Heart left ventricle (tissue), 16 donors: Measurements from ENCODE around the gene RBM33. TPM values are rescaled to one million over a fixed set of nuclear protein-coding genes. Genes with fewer than 3 reads are reported as not detected.

Source experiments
- ATAC-seq, 4 donors: fragments of 200-7000 bp; cut with Tn5 transposase; one replicate each; pipeline ENCODE4 v1.9.1; 2020 to 2022; ENCODE audit warnings: moderate library complexity in 4 of 4, mild to moderate bottlenecking in 3 of 4, moderate number of reproducible peaks in 1 of 4
- DNase-seq, 5 donors: peaks; one replicate each; pipeline ENCODE4 v3.0.0-alpha.2; 2020
- H3K27ac ChIP-seq, 12 donors: fragments of 200-600 bp; sonication (generic) in 4 of 12; one replicate each; pipeline versions ENCODE4 v1.5.0 to v1.8.0; 2016 to 2022; ENCODE audit warnings: mild to moderate bottlenecking in 2 of 12
- H3K27me3 ChIP-seq, 9 donors: fragments of 200-600 bp; sonication (generic) in 2 of 9; one replicate each; pipeline versions ENCODE4 v1.5.1 to v1.8.0; 2016 to 2022; ENCODE audit warnings: mild to moderate bottlenecking in 3 of 9
- H3K36me3 ChIP-seq, 9 donors: fragments of 200-600 bp; sonication (generic) in 2 of 9; one replicate each; pipeline versions ENCODE4 v1.5.0 to v1.8.0; 2018 to 2022; ENCODE audit warnings: mild to moderate bottlenecking in 2 of 9
- H3K4me1 ChIP-seq, 12 donors: fragments of 200-600 bp; sonication (generic) in 4 of 12; one replicate each; pipeline versions ENCODE4 v1.5.0 to v1.8.0; 2016 to 2022; ENCODE audit warnings: mild to moderate bottlenecking in 3 of 12
- H3K4me3 ChIP-seq, 12 donors: fragments of 200-600 bp; sonication (generic) in 4 of 12; one replicate each; pipeline versions ENCODE4 v1.5.0 to v1.8.0; 2017 to 2022; ENCODE audit warnings: mild to moderate bottlenecking in 9 of 12, moderate library complexity in 4 of 12
- H3K9me3 ChIP-seq, 12 donors: fragments of 200-600 bp; sonication (generic) in 4 of 12; one replicate each; pipeline versions ENCODE4 v1.5.0 to v1.8.0; 2016 to 2022; ENCODE audit warnings: mild to moderate bottlenecking in 1 of 12
- CTCF ChIP-seq, 12 donors: fragments of 200-600 bp; sonication (generic) in 4 of 12; IDR thresholded peaks; one replicate each; pipeline versions ENCODE4 v1.5.0 to v1.8.0; 2018 to 2022; ENCODE audit warnings: antibody characterized with exemption in 12 of 12, mild to moderate bottlenecking in 5 of 12
- POLR2A ChIP-seq, 2 donors: fragments of 450-650 bp; IDR thresholded peaks; one replicate each; pipeline ENCODE4 v1.6.1; 2017; ENCODE audit warnings: antibody characterized with exemption in 2 of 2, mild to moderate bottlenecking in 2 of 2, moderate library complexity in 2 of 2
- WGBS, 4 donors: extraction: QIAGEN DNeasy Blood & Tissue Kit in 2 of 4; methylation state at CpG; one replicate each; pipeline versions ENCODE4 v1.1.5 to v1.1.7; 2013 to 2018; 5-methylcytosine and 5-hydroxymethylcytosine counted together
- intact Hi-C, 10 donors: fragments of 100-400 bp; cut with DNase I; formaldehyde crosslinking; loops; one replicate each; pipeline versions ENCODE4 v1.11.1 to v1.14.2; 2022
- polyA plus RNA-seq, 2 donors: library from polyadenylated mRNA; stranded (reverse); fragments of 200-250 nt; gene quantifications; one replicate each; pipeline ENCODE4 v1.2.3, GENCODE V29; 2013
- total RNA-seq, 9 donors: library from RNA; depleted of rRNA in 2 of 9; stranded (reverse); fragments of >200 nt in 2 of 9; fragmentation: NEBNext Ultra II Directional in 3 of 9; extraction: Animal tissue kit (Norgen Biotek cat#: 25700) in 3 of 9; gene quantifications; one replicate each; pipeline versions ENCODE4 v1.1.0 to v1.2.4, GENCODE V29; 2016 to 2023
- donor health status: ischemic (EF 13 %, LVEDD 7.1; RV severe dilation, severe dysfunction).
- donor health status: healthy with polysubstance abuse.
- donor health status: DM: no; HTN: yes; CAD: no.
- donor health status: DM: no; HTN: no; CAD: no.
- donor health status: ischemic (EF 25% LVEDD 6.9; RV normal size, moderate dysfunction).
- donor health status: ischemic (EF 25% LVEDD 5.7; RV mildly dilated, moderate dysfunction).
- donor health status: healthy.
- donor health status: DM: yes; HTN: yes; CAD: no.
- donor health status: ischemic (EF 35%, LVEDD 5.7; RV mildly dilated, moderate dysfunction).
- donor health status: nonischemic (EF 11% LVEDD 7.7; RV severe dilation, severe dysfunction).
- donor health status: DM: yes; HTN: yes; CAD: no.
- donor health status: PGD.
- donor health status: ischemic (EF 29% LVEDD 5.4; RV normal size, mild dysfunction).
- donor health status: nonischemic (EF 23%, LVEDD 6.1; RV moderate dilation, normal function).

RBM33 gene
- total and polyA plus RNA-seq, 11 donors, result 13.1 to 40.8 (median 30.2) TPM

- ATAC-seq (no peak), DNase-seq (no peak)
- H3K27me3 ChIP-seq, result no peaks in the 10 kb centered on the region
- TF ChIP-seq POLR2A (IDR thresholded peaks at IDR 0.05) (no peak), CTCF (IDR thresholded peaks at IDR 0.05) (no peak)
- H3K4me3 ChIP-seq, result no peak overlapping the region
- H3K36me3 ChIP-seq, result peaks cover 0 to 20% (median 10%) of the 10 kb centered on the region in 9 donors
- no peaks in the 10 kb centered on the region for H3K4me1 ChIP-seq
- intact Hi-C loops, result no loop called here
- no peak overlapping the region for H3K27ac ChIP-seq
- peaks cover 0 to 49% (median 0%) of the 10 kb centered on the region in 12 donors for H3K9me3 ChIP-seq
- 73 to 86% (median 80%) methylated on average over 4 of the region's 4 CpGs for WGBS, 4 donors
Observed at GRCh38 chr7:155637155-155637554, 7.3 kb upstream of the RBM33 start.

- DNase-seq, result no peak
- WGBS, 4 donors, result 76 to 93% (median 89%) methylated on average over 6 of the region's 6 CpGs
Observed at GRCh38 chr7:155638366-155638765, 6.1 kb upstream of the RBM33 start.

GRCh38 chr7:155639958-155640520 lies 4.4 kb upstream of the RBM33 start:
- no peak for ATAC-seq
- WGBS, 4 donors, result 95 to 100% (median 96%) methylated on average over 1 of the region's 1 CpG
- H3K27ac ChIP-seq, result no peak overlapping the region

More at GRCh38 chr7:155638366-155638765, 6.1 kb upstream of the RBM33 start:
- no peak overlapping the region for H3K27ac ChIP-seq
- intact Hi-C loops, result no loop called here
- no peaks in the 10 kb centered on the region for H3K27me3 ChIP-seq
- no peak for ATAC-seq
- peaks cover 0 to 6% (median 2%) of the 10 kb centered on the region in 12 donors for H3K4me1 ChIP-seq
- H3K4me3 ChIP-seq, result no peak overlapping the region
- H3K9me3 ChIP-seq, result peaks cover 0 to 47% (median 0%) of the 10 kb centered on the region in 12 donors
- H3K36me3 ChIP-seq, result peaks cover 0 to 26% (median 12%) of the 10 kb centered on the region in 9 donors
- no peak for TF ChIP-seq POLR2A (IDR thresholded peaks at IDR 0.05)
- TF ChIP-seq CTCF (IDR thresholded peaks at IDR 0.05), result no peak

More at GRCh38 chr7:155639958-155640520, 4.4 kb upstream of the RBM33 start:
- Histone ChIP-seq H3K36me3 (peaks cover 0 to 26% (median 12%) of the 10 kb centered on the region in 9 donors), H3K9me3 (peaks cover 0 to 41% (median 0%) of the 10 kb centered on the region in 12 donors), H3K27me3 (no peaks in the 10 kb centered on the region), H3K4me1 (peaks cover 0 to 11% (median 6%) of the 10 kb centered on the region in 12 donors), H3K4me3 (no peak overlapping the region)
- TF ChIP-seq CTCF (IDR thresholded peaks at IDR 0.05), result no peak
- TF ChIP-seq POLR2A (IDR thresholded peaks at IDR 0.05), result no peak
- DNase-seq, result no peak
- intact Hi-C loops, result loop anchor here in 3 of 10 donors (5.0 to 10.0 kb wide), 5 partner anchors 85 to 638 kb away; partner anchors contain the start of gene PAXIP1 (in 1 of the 3)
